K562 (cell line): Measurements from ENCODE around the gene ZDHHC8. TPM values are rescaled to one million over a fixed set of nuclear protein-coding genes. Genes with fewer than 3 reads are reported as not detected.
A peak's percentile ranks its signal among the peaks of the same experiment; 100 is the strongest.

Experiments used
- ATAC-seq: fragments of 200-7000 bp; cut with Tn5 transposase; 3 replicates; pipeline ENCODE4 v1.9.1; 2020; ENCODE audit warnings: moderate library complexity
- BruUV-seq: library from RNA; stranded (reverse); fragments of 400-500 nt; replicated peaks from 2 replicates; lab custom pipeline; 2021; lab: Mats Ljungman, UMichigan
- CTCF ChIA-PET: fragments of 300-600 bp; formaldehyde crosslinking; extraction: SDS; loops from one replicate; lab custom pipeline; 2021; ENCODE audit warnings: low intra/inter-chr PET ratio; lab: Yijun Ruan, JAX
- POLR2A ChIA-PET: fragments of 300-600, 350-650 bp; sonication (Branson Sonifier 250); formaldehyde crosslinking; extraction: SDS; loops from one replicate; lab custom pipeline; 2021; ENCODE audit warnings: antibody characterized with exemption, inconsistent platforms; lab: Yijun Ruan, JAX
- DNase-seq, 4 experiments: peaks; one replicate each; pipeline versions ENCODE4 v3.0.0 to v3.0.0-alpha.2; 2011 to 2018; ENCODE audit warnings: low spot score in 3 of 4, mixed read lengths in 3 of 4; ENCODE audit errors: extremely low read depth in 1 of 4
- FAIRE-seq: peaks from 2 replicates; lab custom pipeline; 2011; peaks lifted over from hg19 to GRCh38; lab: Jason Lieb, UNC
- H2AFZ ChIP-seq: 2 replicates; pipeline ENCODE4 v1.6.0; 2011; ENCODE audit warnings: low read depth, low read length, control low read depth, inconsistent platforms
- H3K27ac ChIP-seq: fragments of 200-600 bp; 3 replicates; pipeline ENCODE4 v1.8.0; 2011; ENCODE audit warnings: low read depth, mild to moderate bottlenecking, control low read depth, inconsistent platforms, low read length, moderate library complexity, mixed read lengths; ENCODE audit errors: extremely low read depth
- H3K27me3 ChIP-seq, 2 experiments: fragments of 300-600 bp in 1 of 2; 2 replicates in 1 of 2; 3 replicates in 1 of 2; pipeline versions ENCODE4 v1.6.0 to v1.8.0; 2011; ENCODE audit warnings: inconsistent platforms in 2 of 2, low read length in 2 of 2, mild to moderate bottlenecking in 1 of 2, mixed read lengths in 1 of 2, moderate library complexity in 1 of 2; ENCODE audit not compliant: control insufficient read depth in 2 of 2, insufficient read depth in 2 of 2
- H3K36me3 ChIP-seq: fragments of 300-600 bp; 3 replicates; pipeline ENCODE4 v1.8.0; 2011; ENCODE audit warnings: mild to moderate bottlenecking, low read length, inconsistent platforms; ENCODE audit not compliant: control insufficient read depth, insufficient read depth
- H3K4me1 ChIP-seq, 2 experiments: fragments of 200-600 bp in 1 of 2; replicated peaks in 1 of 2; 2 replicates in 1 of 2; 3 replicates in 1 of 2; pipeline versions ENCODE4 v1.5.1 to v1.8.0; 2011; ENCODE audit warnings: inconsistent platforms in 2 of 2, low read length in 2 of 2, mild to moderate bottlenecking in 1 of 2, mixed read lengths in 1 of 2, moderate library complexity in 1 of 2; ENCODE audit not compliant: control insufficient read depth in 2 of 2, insufficient read depth in 2 of 2
- H3K4me2 ChIP-seq: 2 replicates; pipeline ENCODE4 v1.6.1; 2011; ENCODE audit warnings: low read length, control low read depth, inconsistent platforms, mixed read lengths; ENCODE audit not compliant: insufficient read depth
- H3K4me3 ChIP-seq: fragments of 200-600 bp; sonication (generic), shearing (Covaris generic); 2 replicates; pipeline ENCODE4 v1.5.1; 2016; ENCODE audit warnings: control low read depth, inconsistent platforms
- H3K79me2 ChIP-seq: fragments of 200-600 bp; 3 replicates; pipeline ENCODE4 v1.8.0; 2011; ENCODE audit warnings: low read length, inconsistent platforms; ENCODE audit not compliant: control insufficient read depth, insufficient read depth
- H3K9ac ChIP-seq, 2 experiments: 2 replicates each; pipeline versions ENCODE4 v1.6.0 to v1.6.1; 2011; ENCODE audit warnings: low read depth in 2 of 2, low read length in 2 of 2, control low read depth in 1 of 2, inconsistent platforms in 1 of 2, mild to moderate bottlenecking in 1 of 2, mixed read lengths in 1 of 2; ENCODE audit not compliant: insufficient read depth in 1 of 2
- H3K9me1 ChIP-seq: one replicate; pipeline ENCODE4 v1.6.0; 2011; ENCODE audit warnings: inconsistent platforms, mild to moderate bottlenecking, low read length, moderate library complexity; ENCODE audit not compliant: control insufficient read depth, insufficient read depth
- H3K9me3 ChIP-seq: replicated peaks from 2 replicates; pipeline ENCODE4 v1.5.1; 2011; ENCODE audit warnings: low read depth, low read length, inconsistent platforms; ENCODE audit not compliant: control insufficient read depth, insufficient read depth
- H4K20me1 ChIP-seq: replicated peaks from 2 replicates; pipeline ENCODE4 v1.6.1; 2011; ENCODE audit warnings: low read length, inconsistent platforms, mixed read lengths; ENCODE audit not compliant: control insufficient read depth, insufficient read depth
- EZH2 ChIP-seq: IDR thresholded peaks from 2 replicates; pipeline ENCODE4 v1.6.1; 2012; ENCODE audit warnings: low read depth, mild to moderate bottlenecking, inconsistent platforms, low read length, borderline replicate concordance
- GABPA ChIP-seq: fragments of 200-800 bp; sonication (Bioruptor generic); conservative IDR thresholded peaks from 2 replicates; pipeline ENCODE4 v1.6.1; 2016; ENCODE audit warnings: low read depth, missing genetic modification characterization, missing compliant biosample characterization
- PRPF4 ChIP-seq: fragments of 200-400 bp; formaldehyde crosslinking; IDR thresholded peaks from one replicate; pipeline ENCODE4 v1.6.1; 2017; ENCODE audit warnings: low read length, low read depth, mild to moderate bottlenecking; ENCODE audit not compliant: insufficient read depth, poor library complexity, severe bottlenecking
- SNRNP70 ChIP-seq: fragments of 200-400 bp; formaldehyde crosslinking; optimal IDR thresholded peaks from 2 replicates; pipeline ENCODE3; 2017; ENCODE audit warnings: low read depth, low read length
- WGBS: fragments of 100-300 bp; shearing (Covaris generic); methylation state at CpG from one replicate; pipeline ENCODE4 v1.1.6; 2016; ENCODE audit warnings: low coverage, mixed read lengths; ENCODE audit not compliant: insufficient coverage; ENCODE audit errors: missing lambda C conversion rate; 5-methylcytosine and 5-hydroxymethylcytosine counted together
- in situ Hi-C: fragments of 300-500 bp; cut with MboI; formaldehyde crosslinking; loops from 4 replicates; pipeline ENCODE4 v1.15.0; 2018; ENCODE audit warnings: inconsistent platforms, mixed read lengths
- intact Hi-C: fragments of 100-400 bp; cut with micrococcal nuclease; formaldehyde crosslinking; loops from 2 replicates; pipeline ENCODE4 v1.14.2; 2022
- polyA plus RNA-seq, 8 experiments: library from polyadenylated mRNA; depleted of rRNA in 4 of 8; stranded (reverse) in 5 of 8; unstranded in 3 of 8; fragments of >200 nt; fragmentation: Nextera tagmentation in 2 of 8; fragmentation: Illumina TruSeq in 1 of 8; extraction: Ambion mirVana in 2 of 8; extraction: Trizol in 1 of 8; gene quantifications; 2 replicates each; pipeline versions ENCODE4 v1.2.1 to v1.2.3, GENCODE V29; 2011 to 2014; ENCODE audit warnings: inconsistent platforms in 1 of 8, missing spikeins in 1 of 8
- total RNA-seq, 7 experiments: library from RNA; depleted of rRNA in 6 of 7; stranded (reverse); fragments of >200 nt in 6 of 7; fragmentation: Illumina TruSeq in 2 of 7; extraction: Trizol in 2 of 7; gene quantifications; 2 replicates each; pipeline versions ENCODE4 v1.2.1 to v1.2.3, GENCODE V29; 2011 to 2021; ENCODE audit warnings: low replicate concordance in 1 of 7
- TF ChIP-seq, protein P1 (sequence below): fragments of 450-650 bp; formaldehyde crosslinking; IDR thresholded peaks from 2 replicates; pipeline ENCODE4 v1.4.0; 2020; ENCODE audit warnings: mild to moderate bottlenecking, mixed read lengths
- TF ChIP-seq, protein P2 (sequence below): fragments of 450-650 bp; IDR thresholded peaks from 2 replicates; pipeline ENCODE4 v1.6.1; 2016; ENCODE audit warnings: low read depth

ZDHHC8 gene
- total and polyA plus RNA-seq, 9 of the 15 experiments (the other 6 are each of a cell fraction or from before 2014, with no cell fraction given), result 0.04 to 109 (median 16.4) TPM

DNA sequence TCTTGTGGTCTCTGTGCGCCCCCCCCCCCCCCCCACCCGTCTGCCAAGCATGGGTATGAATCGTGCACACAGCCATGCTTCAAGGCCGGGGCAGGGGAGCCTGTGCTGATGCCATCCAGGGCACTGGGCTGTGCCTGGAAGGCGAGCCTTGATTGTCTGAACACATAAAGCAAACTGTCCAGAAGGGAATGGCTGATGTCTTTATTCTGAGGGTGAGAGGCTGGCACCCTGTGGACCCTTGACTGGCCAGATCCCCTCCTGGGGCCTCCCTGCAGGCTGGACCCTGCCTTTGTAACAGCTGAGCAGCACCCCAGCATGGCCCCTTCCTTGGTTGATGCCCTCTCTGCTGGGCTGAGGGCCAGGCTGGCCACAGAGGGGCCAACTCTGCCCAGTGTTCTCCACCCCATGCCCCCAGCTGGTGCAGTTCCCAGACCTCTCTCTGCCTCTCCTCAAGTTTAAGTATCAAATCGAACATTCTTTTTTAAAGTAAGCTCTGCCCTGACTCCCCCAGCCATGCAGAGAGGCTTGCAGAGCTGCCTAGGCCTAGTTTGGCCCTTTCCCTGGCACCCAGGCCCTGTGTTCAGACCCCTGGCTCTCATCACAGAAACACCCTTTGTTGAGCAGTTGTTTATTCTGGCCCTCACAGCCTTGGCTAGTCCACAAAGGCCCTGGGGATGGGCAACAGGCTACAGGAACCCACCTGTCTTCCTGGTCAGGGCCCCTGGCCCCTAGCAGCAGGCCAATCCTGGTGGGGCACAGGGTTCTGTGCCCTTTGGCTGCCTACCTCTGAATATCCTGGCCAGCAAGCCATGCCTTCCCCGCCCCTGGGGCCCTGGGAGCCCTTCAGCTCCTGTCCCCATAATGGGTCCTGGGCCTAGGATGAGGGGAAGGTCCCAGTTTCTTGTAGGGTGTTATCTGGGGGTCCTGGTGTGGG lies 19.6 kb upstream of the ZDHHC8 start (continued):
- TF ChIP-seq, protein P1, sequence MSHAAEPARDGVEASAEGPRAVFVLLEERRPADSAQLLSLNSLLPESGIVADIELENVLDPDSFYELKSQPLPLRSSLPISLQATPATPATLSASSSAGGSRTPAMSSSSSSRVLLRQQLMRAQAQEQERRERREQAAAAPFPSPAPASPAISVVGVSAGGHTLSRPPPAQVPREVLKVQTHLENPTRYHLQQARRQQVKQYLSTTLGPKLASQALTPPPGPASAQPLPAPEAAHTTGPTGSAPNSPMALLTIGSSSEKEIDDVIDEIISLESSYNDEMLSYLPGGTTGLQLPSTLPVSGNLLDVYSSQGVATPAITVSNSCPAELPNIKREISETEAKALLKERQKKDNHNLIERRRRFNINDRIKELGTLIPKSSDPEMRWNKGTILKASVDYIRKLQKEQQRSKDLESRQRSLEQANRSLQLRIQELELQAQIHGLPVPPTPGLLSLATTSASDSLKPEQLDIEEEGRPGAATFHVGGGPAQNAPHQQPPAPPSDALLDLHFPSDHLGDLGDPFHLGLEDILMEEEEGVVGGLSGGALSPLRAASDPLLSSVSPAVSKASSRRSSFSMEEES (CRISPR knock-in tag), result 0 out of 2 replicates have a peak, but pooled peaks have one; percentile 4
- TF ChIP-seq SNRNP70, result no peak
- TF ChIP-seq EZH2, result no peak

DNA sequence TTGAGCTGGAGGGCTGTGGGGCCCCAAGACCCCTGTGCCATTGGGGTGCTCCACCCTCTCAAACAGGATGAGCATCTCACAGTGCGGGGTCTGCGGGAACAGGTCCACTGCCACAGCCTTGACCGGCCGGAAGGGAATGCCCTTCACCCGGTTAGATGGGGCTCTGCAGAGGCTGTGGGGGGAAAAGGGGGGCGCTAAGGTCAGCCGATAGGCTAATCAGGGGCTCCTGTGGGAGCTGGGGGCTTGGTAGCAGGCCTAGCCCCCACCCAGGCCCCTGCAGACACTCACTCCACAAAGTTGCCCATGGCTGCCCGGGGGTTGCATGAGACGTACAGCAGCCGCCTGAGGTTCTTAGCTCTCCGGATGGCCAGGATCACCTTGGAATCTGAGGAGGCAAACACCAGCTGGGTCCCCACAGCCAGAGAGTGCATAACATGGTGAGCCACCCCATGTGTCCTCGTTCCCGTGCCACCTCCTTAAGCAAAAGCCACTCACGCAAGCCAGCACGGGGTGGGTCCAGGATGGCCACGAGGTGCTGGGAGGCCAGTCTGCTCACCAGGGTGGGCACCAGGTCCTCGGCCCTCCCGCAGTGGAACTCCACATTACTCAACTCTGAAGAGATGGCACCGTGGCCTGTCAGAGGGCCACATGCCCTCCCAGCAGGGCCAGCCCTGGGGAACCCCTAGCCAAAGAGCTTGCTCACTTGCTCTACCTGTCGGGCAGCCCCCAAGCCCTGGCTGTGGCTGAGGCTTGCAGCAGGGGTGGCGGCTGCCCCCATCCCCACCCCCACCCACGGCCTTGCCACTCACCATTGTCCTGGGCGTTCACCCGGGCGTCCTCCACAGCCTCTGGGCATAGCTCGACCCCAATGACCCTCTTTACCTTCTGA lies 18.7 kb upstream of the ZDHHC8 start:
- H3K9me3 ChIP-seq, result no peaks in the 10 kb centered on the region
- H3K27me3 ChIP-seq, result no peaks in the 10 kb centered on the region
- in situ Hi-C loops (loop anchor here (10.0 kb wide), 1 partner anchor 388 kb away; the partner anchor contains the start of gene GP1BB), intact Hi-C loops (no loop called here)
- peaks cover 33% of the 10 kb centered on the region for H3K79me2 ChIP-seq
- no peak overlapping the region for H3K4me3 ChIP-seq
- H3K4me1 ChIP-seq, result peaks cover 10 to 84% of the 10 kb centered on the region in 2 experiments; a peak in 4 of 5 replicates
- peaks cover 50% of the 10 kb centered on the region for H4K20me1 ChIP-seq
- FAIRE-seq (no peak), ATAC-seq (no peak), DNase-seq (no peak)
- 92% methylated on average over 26 of the region's 26 CpGs for WGBS
- no peak overlapping the region for H2AFZ ChIP-seq
- H3K9ac ChIP-seq, result peak overlapping the region in 1 of 2 experiments; percentile 73; a peak in 2 of 4 replicates
- peaks cover 84% of the 10 kb centered on the region for H3K36me3 ChIP-seq
- no peak overlapping the region for H3K27ac ChIP-seq
- BruUV-seq, result no TSS peak
- CTCF ChIA-PET, result no interaction called here
- POLR2A ChIA-PET, result interaction anchor here (0.7 to 20.7 kb wide), 17 partner anchors 8 to 313 kb away, joined by 3 to 513 read pairs (median 3); no protein-coding TSS in a partner anchor
- H3K4me2 ChIP-seq, result no peak overlapping the region
- no peaks in the 10 kb centered on the region for H3K9me1 ChIP-seq
- TF ChIP-seq, protein P2, sequence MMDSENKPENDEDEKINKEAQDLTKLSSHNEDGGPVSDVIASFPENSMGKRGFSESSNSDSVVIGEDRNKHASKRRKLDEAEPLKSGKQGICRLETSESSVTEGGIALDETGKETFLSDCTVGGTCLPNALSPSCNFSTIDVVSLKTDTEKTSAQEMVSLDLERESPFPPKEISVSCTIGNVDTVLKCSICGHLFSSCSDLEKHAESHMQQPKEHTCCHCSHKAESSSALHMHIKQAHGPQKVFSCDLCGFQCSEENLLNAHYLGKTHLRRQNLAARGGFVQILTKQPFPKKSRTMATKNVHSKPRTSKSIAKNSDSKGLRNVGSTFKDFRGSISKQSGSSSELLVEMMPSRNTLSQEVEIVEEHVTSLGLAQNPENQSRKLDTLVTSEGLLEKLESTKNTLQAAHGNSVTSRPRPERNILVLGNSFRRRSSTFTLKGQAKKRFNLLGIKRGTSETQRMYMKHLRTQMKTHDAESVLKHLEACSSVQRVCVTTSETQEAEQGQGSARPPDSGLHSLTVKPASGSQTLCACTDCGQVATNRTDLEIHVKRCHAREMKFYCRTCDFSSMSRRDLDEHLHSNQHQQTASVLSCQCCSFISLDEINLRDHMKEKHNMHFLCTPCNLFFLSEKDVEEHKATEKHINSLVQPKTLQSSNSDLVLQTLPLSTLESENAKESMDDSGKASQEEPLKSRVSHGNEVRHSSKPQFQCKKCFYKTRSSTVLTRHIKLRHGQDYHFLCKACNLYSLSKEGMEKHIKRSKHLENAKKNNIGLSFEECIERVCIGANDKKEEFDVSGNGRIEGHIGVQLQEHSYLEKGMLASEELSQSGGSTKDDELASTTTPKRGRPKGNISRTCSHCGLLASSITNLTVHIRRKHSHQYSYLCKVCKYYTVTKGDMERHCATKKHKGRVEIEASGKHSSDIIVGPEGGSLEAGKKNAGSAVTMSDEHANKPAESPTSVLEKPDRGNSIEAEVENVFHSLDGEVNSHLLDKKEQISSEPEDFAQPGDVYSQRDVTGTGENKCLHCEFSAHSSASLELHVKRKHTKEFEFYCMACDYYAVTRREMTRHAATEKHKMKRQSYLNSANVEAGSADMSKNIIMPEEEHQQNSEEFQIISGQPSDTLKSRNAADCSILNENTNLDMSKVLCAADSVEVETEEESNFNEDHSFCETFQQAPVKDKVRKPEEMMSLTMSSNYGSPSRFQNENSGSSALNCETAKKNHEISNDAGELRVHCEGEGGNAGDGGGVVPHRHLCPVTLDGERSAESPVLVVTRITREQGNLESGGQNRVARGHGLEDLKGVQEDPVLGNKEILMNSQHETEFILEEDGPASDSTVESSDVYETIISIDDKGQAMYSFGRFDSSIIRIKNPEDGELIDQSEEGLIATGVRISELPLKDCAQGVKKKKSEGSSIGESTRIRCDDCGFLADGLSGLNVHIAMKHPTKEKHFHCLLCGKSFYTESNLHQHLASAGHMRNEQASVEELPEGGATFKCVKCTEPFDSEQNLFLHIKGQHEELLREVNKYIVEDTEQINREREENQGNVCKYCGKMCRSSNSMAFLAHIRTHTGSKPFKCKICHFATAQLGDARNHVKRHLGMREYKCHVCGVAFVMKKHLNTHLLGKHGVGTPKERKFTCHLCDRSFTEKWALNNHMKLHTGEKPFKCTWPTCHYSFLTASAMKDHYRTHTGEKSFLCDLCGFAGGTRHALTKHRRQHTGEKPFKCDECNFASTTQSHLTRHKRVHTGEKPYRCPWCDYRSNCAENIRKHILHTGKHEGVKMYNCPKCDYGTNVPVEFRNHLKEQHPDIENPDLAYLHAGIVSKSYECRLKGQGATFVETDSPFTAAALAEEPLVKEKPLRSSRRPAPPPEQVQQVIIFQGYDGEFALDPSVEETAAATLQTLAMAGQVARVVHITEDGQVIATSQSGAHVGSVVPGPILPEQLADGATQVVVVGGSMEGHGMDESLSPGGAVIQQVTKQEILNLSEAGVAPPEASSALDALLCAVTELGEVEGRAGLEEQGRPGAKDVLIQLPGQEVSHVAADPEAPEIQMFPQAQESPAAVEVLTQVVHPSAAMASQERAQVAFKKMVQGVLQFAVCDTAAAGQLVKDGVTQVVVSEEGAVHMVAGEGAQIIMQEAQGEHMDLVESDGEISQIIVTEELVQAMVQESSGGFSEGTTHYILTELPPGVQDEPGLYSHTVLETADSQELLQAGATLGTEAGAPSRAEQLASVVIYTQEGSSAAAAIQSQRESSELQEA, result no peak
- no peak for TF ChIP-seq PRPF4
- no peak for TF ChIP-seq GABPA (tag)
